Ishikawa (cell line): ENCODE measurements around the gene GDI1.

Experiments
- CEBPB ChIP-seq: IDR thresholded peaks from 2 replicates; pipeline ENCODE4 v1.6.1; 2012
- EP300 ChIP-seq: IDR thresholded peaks from 2 replicates; pipeline ENCODE4 v1.6.1; 2012; ENCODE audit warnings: borderline replicate concordance
- TF ChIP-seq, protein P1 (sequence below): IDR thresholded peaks from 2 replicates; pipeline ENCODE4 v1.6.1; 2012
- TF ChIP-seq, protein P2 (sequence below): IDR thresholded peaks from 2 replicates; pipeline ENCODE4 v1.6.1; 2012; ENCODE audit warnings: low read depth, mild to moderate bottlenecking

DNA sequence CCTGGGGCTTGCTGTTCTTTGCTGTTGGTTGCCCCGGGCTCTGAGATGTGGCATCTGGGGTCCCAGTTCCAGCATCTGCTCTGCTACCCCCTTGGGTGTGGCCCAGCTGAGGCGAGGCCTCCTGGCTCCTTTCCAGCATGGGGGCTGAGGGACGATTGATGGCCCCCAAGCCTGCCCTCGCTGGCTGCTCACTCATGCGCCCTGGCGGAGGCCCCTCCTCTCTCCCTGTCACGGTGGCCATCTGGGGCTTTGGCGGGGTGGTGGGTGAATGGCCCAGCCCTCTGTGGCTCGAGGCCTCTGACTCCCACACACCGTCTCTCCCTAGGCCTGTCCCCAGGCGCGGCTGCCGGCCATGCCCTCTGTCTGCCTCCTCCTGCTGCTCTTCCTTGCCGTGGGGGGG is 22.9 kb downstream of the GDI1 start:
- TF ChIP-seq, protein P1, sequence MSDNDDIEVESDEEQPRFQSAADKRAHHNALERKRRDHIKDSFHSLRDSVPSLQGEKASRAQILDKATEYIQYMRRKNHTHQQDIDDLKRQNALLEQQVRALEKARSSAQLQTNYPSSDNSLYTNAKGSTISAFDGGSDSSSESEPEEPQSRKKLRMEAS: no peak
- no peak for TF ChIP-seq CEBPB
- TF ChIP-seq, protein P2, sequence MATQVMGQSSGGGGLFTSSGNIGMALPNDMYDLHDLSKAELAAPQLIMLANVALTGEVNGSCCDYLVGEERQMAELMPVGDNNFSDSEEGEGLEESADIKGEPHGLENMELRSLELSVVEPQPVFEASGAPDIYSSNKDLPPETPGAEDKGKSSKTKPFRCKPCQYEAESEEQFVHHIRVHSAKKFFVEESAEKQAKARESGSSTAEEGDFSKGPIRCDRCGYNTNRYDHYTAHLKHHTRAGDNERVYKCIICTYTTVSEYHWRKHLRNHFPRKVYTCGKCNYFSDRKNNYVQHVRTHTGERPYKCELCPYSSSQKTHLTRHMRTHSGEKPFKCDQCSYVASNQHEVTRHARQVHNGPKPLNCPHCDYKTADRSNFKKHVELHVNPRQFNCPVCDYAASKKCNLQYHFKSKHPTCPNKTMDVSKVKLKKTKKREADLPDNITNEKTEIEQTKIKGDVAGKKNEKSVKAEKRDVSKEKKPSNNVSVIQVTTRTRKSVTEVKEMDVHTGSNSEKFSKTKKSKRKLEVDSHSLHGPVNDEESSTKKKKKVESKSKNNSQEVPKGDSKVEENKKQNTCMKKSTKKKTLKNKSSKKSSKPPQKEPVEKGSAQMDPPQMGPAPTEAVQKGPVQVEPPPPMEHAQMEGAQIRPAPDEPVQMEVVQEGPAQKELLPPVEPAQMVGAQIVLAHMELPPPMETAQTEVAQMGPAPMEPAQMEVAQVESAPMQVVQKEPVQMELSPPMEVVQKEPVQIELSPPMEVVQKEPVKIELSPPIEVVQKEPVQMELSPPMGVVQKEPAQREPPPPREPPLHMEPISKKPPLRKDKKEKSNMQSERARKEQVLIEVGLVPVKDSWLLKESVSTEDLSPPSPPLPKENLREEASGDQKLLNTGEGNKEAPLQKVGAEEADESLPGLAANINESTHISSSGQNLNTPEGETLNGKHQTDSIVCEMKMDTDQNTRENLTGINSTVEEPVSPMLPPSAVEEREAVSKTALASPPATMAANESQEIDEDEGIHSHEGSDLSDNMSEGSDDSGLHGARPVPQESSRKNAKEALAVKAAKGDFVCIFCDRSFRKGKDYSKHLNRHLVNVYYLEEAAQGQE: no peak
- no peak for TF ChIP-seq EP300
